IPS-15b (cell line): ENCODE results near the gene SAMD14.
A peak's percentile ranks its signal among the peaks of the same experiment; 100 is the strongest.

Experiments used
- H3K27me3 ChIP-seq: one replicate; pipeline ENCODE4 v1.6.1; 2013; ENCODE audit warnings: low read length; ENCODE audit not compliant: control insufficient read depth, insufficient read depth
- H3K36me3 ChIP-seq: one replicate; pipeline ENCODE4 v1.6.1; 2013; ENCODE audit warnings: low read length; ENCODE audit not compliant: control insufficient read depth, insufficient read depth
- H3K4me1 ChIP-seq: one replicate; pipeline ENCODE4 v1.6.1; 2013; ENCODE audit warnings: mild to moderate bottlenecking, low read length; ENCODE audit not compliant: control insufficient read depth, insufficient read depth
- H3K4me3 ChIP-seq: one replicate; pipeline ENCODE4 v1.5.1; 2013; ENCODE audit warnings: low read depth, low read length
- H3K9ac ChIP-seq: one replicate; pipeline ENCODE4 v1.6.1; 2013; ENCODE audit warnings: low read depth, mild to moderate bottlenecking, low read length
- H3K9me3 ChIP-seq: one replicate; pipeline ENCODE4 v1.6.1; 2013; ENCODE audit warnings: mild to moderate bottlenecking, low read length; ENCODE audit not compliant: control insufficient read depth, insufficient read depth

Gene SAMD14

DNA sequence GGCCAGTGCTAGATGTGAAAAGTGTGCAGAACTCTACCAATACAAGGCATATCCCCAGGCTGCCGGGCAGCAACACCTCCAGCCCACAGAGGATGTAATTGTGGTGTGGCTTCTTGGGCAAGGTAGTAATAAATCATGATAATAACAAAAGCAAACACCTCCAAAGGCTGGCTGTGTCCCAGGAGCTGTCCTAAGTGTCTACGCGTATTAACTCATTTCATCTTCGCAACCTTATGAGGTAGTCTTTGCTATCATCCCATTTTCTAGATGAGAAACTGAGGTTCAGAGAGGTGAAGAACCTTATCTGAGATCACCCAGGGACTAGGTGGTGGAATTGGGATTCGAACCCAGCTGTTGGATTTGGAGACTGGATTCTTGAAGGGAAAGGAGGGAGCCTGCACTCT, 29.5 kb downstream of the SAMD14 start:
- Histone ChIP-seq H3K9me3 (no peaks in the 10 kb centered on the region), H3K4me1 (peaks cover 8% of the 10 kb centered on the region), H3K27me3 (no peaks in the 10 kb centered on the region), H3K4me3 (no peak overlapping the region), H3K9ac (peak overlapping the region; percentile 2), H3K36me3 (peaks cover 3% of the 10 kb centered on the region)

DNA sequence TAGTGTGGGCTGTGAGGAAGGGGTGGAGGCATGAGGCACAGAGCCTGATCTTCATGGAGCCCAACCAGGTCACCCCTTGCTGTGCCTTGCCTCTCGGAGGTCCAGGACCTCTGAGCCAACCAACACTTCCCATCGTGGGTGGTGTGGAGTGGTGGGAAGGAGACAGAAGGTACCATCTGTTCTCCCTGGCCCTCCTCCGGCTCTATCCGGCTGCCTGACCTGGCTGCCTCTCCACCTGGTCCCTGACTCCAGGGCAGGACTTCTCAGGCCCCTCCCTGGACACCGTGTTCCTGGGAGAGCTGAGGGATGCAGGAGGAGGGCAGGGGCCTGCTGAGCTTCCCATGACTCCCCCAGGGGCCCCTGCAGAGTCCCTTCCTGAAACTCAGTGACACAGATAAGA, 31.0 kb downstream of the SAMD14 start:
- no peaks in the 10 kb centered on the region for H3K9me3 ChIP-seq
- no peaks in the 10 kb centered on the region for H3K27me3 ChIP-seq
- H3K4me3 ChIP-seq = no peak overlapping the region
- H3K9ac ChIP-seq = no peak overlapping the region
- H3K36me3 ChIP-seq = peaks cover 3% of the 10 kb centered on the region
- peaks cover 8% of the 10 kb centered on the region for H3K4me1 ChIP-seq

DNA sequence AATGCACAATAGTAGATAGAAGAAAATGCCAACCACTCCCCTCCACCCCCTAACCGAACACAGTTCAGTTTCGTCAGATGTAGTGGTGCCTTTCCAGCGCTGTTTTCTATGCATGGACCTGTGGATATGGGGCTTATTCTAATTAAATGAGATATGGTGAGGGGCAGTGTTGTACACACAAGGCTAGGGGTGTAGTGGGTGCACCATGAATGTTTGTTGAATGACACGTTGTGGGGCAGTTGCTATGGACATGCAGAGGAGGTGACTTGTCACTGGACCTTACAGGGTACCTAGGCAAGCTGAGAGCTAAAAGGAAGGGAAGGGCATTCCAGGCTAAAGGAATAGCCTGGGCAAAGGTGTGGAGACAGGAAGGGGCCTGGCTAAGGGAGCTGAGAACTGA, 31.4 kb downstream of the SAMD14 start:
- H3K4me3 ChIP-seq = no peak overlapping the region
- peaks cover 8% of the 10 kb centered on the region for H3K4me1 ChIP-seq
- H3K9me3 ChIP-seq = no peaks in the 10 kb centered on the region
- peaks cover 3% of the 10 kb centered on the region for H3K36me3 ChIP-seq
- no peak overlapping the region for H3K9ac ChIP-seq
- H3K27me3 ChIP-seq = no peaks in the 10 kb centered on the region

DNA sequence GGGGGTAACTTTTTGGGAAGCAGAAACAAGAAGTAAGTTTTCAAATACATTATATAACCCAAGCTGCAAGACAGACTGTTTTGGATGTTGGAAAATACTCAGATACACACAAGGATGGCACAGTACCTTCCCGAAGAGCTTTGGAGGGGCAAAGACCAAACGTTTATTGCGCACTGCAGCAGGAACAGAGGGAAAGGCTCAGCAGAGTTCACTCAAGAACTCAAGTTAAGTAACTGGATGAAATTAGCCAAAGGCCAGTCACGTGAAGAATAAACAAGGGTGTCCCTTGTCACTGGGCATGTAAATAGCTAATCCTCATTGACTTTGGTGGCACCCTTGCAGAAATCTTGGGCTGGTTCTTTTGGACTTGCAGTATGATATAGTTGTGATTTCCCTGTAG, 32.0 kb downstream of the SAMD14 start:
- Histone ChIP-seq H3K4me3 (no peak overlapping the region), H3K9ac (no peak overlapping the region), H3K36me3 (peaks cover 3% of the 10 kb centered on the region), H3K4me1 (peaks cover 8% of the 10 kb centered on the region), H3K27me3 (no peaks in the 10 kb centered on the region), H3K9me3 (no peaks in the 10 kb centered on the region)

DNA sequence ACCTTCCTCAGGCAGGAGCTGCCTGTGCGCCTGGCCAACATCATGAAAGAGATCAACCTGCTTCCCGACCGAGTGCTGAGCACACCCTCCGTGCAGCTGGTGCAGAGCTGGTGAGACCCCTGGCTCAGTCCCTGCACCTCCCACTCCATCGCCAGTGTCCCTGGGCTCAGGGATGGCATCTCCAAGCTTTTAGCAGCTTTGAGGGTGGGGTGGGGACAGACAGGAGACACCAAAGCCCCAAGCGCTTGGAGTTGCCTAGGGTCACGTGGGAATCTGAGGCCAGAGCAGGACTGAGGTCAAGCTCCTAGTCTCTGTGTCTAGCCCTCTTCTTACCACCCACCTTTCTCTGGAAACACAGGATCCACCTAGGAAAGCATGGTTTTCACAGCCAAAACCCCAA, 32.5 kb downstream of the SAMD14 start:
- H3K27me3 ChIP-seq = no peaks in the 10 kb centered on the region
- H3K4me1 ChIP-seq = peaks cover 8% of the 10 kb centered on the region
- no peaks in the 10 kb centered on the region for H3K9me3 ChIP-seq
- H3K4me3 ChIP-seq = no peak overlapping the region
- peaks cover 3% of the 10 kb centered on the region for H3K36me3 ChIP-seq
- no peak overlapping the region for H3K9ac ChIP-seq

DNA sequence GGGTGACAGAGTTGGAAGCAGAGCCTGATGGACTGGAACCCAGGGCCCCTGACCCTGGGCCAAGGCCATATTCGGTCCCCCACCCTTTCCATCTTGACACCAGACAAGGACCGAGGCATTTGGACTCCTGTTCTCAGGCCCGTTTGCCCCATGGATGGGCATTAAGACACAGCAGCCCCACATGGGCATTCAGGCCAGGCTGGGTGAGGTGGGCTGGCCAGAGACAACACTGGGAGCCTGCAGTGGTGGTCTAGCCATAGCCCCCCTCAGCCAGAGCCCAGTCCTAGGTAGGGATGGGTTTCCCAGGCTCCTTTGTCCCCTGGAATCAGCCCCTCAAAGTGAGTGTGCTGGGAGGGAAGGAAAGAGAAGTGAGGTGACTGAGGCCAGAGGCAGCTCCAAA, 33.2 kb downstream of the SAMD14 start:
- H3K4me1 ChIP-seq = peaks cover 8% of the 10 kb centered on the region
- peaks cover 3% of the 10 kb centered on the region for H3K36me3 ChIP-seq
- H3K9me3 ChIP-seq = no peaks in the 10 kb centered on the region
- no peak overlapping the region for H3K4me3 ChIP-seq
- no peak overlapping the region for H3K9ac ChIP-seq
- no peaks in the 10 kb centered on the region for H3K27me3 ChIP-seq

DNA sequence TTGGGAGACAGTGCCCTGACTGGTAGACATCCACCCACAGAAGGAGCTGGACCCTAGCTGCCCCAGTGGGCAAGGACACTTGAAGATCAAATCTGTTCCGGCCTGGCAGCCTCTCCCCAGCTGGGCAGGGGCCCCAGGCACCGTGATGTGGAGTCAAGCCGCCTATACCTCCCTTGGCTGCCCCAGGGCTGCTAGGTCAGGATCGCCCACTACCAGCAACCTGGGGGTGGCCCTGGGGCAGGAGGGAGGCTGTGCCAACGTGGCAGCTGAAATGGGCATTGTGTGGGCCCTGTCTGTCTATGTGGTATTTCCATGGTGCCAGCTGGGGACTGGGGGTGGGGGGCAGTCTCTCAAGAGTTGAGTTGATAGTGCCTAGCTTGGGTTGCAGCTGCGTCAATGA, 33.9 kb downstream of the SAMD14 start:
- Histone ChIP-seq H3K4me1 (peaks cover 5% of the 10 kb centered on the region), H3K36me3 (peaks cover 3% of the 10 kb centered on the region), H3K9me3 (no peaks in the 10 kb centered on the region), H3K9ac (no peak overlapping the region), H3K27me3 (no peaks in the 10 kb centered on the region), H3K4me3 (peak overlapping the region; percentile 62)

DNA sequence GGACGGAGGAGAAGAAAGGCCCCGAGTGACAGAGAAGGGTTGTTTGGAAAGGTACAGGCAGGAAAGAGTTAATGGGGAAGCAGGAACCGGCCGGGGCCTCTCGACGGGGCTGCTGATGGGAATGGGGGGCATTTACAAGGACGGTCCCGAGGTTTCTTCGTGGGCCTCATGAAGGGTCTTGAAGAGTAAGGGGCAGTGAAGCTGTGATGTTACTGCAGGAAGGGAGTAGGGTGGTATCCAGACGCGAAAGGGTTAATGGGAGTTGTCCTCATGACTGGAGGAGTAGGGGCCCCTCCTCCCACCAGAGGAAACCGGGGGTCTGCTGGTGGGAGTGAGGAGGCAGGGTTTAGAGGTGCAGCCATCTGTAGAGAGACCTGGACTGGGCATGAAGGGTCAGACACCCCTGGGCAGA, 34.3 kb downstream of the SAMD14 start:
- Histone ChIP-seq H3K4me1 (peaks cover under 1% of the 10 kb centered on the region), H3K36me3 (peaks cover 3% of the 10 kb centered on the region), H3K4me3 (peak overlapping the region; percentile 62), H3K27me3 (no peaks in the 10 kb centered on the region), H3K9me3 (no peaks in the 10 kb centered on the region), H3K9ac (no peak overlapping the region)

DNA sequence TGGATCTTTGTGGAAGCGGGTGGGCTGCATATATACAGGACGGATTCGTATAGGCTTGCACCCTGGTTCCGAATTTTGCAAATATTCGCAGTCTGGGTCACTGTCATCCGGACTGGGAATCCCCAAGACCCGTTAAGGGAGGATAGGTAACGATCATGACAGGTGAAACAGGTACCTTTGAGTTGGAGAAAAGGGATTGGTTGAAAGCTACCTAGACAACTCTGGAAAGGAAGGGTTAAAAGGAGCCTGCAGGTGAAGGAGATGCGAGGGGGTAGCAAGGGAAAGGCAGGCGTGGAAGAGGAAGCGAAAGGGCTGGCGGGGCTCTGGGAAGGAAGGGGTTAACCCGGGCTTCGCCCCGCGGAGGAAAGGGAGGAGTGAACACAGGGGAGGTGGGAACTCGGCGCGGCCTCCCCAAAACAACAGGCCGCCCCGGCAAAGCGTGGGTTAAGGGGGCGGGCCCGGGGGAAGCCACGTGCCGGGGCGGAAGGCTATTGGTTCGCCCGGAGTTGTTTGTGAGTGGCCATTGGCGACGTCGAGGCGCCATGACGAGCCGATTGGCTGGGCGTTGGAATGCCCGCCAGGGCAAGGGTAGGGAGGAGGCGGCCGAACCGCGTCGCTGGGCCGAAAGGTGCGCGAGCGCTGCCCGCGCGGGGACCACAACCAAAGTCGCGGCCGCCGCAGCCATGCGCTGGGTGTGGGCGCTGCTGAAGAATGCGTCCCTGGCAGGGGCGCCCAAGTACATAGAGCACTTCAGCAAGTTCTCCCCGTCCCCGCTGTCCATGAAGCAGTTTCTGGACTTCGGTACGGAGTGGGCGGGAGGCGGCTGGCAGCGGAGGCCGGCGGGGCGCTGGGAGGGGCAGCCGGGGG, 35.0 kb downstream of the SAMD14 start, which contains the start of gene PDK2:
Gene PDK2 (plus strand): TSS at position 599 of the 867 bp plus-strand sequence. CDS start 85 bp downstream, at position 684.
- Histone ChIP-seq H3K4me3 (peak within 1 kb of the TSS; percentile 82), H3K36me3 (peaks cover 3% of the 10 kb centered on the region), H3K9me3 (no peaks in the 10 kb centered on the region), H3K4me1 (no peaks in the 10 kb centered on the region), H3K27me3 (no peaks in the 10 kb centered on the region), H3K9ac (no peak within 1 kb of the TSS)

DNA sequence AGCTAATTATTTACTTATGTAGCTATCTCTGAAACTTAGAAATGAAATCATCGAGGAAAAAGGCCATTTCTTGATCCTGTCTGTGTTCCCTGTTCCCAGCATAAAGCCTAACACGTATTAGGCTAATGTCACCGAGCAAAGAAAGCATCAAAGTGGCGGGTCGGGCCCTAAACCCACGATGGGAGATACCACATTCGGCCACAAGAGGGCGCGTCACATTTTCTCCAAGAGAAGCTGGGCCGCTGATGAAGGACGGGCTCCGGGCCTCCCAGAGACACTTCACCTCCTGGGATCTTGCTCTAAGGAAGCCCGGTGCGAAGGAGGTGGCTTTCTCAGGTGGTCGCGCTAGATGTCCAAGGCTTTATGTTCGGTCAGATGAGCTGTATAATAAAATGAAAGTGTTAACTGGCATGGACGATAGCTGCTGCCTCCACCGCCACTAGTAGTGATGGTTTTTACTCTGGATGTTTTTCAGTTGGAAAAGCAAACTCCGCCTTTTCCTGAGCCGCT, 35.7 kb downstream of the SAMD14 start:
- H3K4me1 ChIP-seq = no peaks in the 10 kb centered on the region
- H3K9ac ChIP-seq = no peak overlapping the region
- H3K4me3 ChIP-seq = peak overlapping the region; percentile 82
- no peaks in the 10 kb centered on the region for H3K9me3 ChIP-seq
- peaks cover 3% of the 10 kb centered on the region for H3K36me3 ChIP-seq
- no peaks in the 10 kb centered on the region for H3K27me3 ChIP-seq

DNA sequence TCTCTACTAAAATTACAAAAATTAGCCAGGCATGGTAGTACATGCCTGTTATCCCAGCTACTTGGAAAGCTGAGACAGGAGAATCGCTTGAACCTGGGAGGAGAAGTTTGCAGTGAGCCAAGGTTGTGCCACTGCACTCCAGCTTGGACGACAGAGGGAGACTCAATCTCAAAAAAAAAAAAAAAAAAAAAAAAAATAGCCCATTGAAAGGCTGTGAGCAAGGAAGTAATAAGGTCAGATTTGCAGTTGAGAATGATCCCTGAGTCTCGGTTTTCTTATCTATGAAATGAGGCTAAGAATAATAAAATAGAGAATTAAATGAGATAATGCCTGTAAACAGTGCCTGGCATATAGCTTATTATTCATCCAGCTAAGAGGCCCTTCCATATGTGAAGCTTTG, 36.2 kb downstream of the SAMD14 start:
- Histone ChIP-seq H3K4me3 (no peak overlapping the region), H3K9ac (no peak overlapping the region), H3K4me1 (no peaks in the 10 kb centered on the region), H3K9me3 (no peaks in the 10 kb centered on the region), H3K27me3 (no peaks in the 10 kb centered on the region), H3K36me3 (peaks cover 3% of the 10 kb centered on the region)

DNA sequence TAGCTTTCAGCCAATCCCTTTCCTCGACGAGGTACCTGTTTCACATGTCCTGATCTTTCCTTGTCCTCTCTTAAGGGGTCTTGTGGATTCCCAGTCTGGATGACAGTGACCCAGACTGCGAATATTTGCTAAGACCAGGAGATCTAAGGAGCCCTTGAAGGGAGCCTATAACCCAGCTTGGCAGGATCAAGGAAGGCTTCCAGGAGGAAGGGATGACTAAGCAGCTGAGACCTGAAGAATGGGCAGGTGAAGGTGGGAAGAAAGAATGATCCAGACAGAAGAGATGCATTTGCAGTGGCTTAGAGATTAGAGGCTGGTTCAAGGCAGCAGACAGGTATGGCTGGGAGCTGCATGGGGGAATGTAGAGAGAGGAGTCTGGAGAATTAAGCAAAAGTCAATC, 36.7 kb downstream of the SAMD14 start:
- Histone ChIP-seq H3K9me3 (no peaks in the 10 kb centered on the region), H3K4me3 (no peak overlapping the region), H3K9ac (no peak overlapping the region), H3K27me3 (no peaks in the 10 kb centered on the region), H3K4me1 (no peaks in the 10 kb centered on the region), H3K36me3 (peaks cover 3% of the 10 kb centered on the region)
